H1 (cell line): Measurements from ENCODE around the gene SERPINB13. TPM values are rescaled to one million over a fixed set of nuclear protein-coding genes. Genes with fewer than 3 reads are reported as not detected.

Source experiments
- CTCF ChIA-PET: fragments of 300-600 bp; sonication (Branson Sonifier 250); formaldehyde crosslinking; loops from one replicate; lab custom pipeline; 2021; ENCODE audit not compliant: partially characterized antibody; lab: Charles Lee
- POLR2A ChIA-PET: fragments of 300-600 bp; sonication (Branson Sonifier 250); formaldehyde crosslinking; loops from one replicate; lab custom pipeline; 2021; ENCODE audit warnings: inconsistent platforms; ENCODE audit not compliant: partially characterized antibody; lab: Charles Lee
- DNase-seq, 2 experiments: peaks; one replicate each; pipeline versions ENCODE4 v3.0.0 to v3.0.0-alpha.2; 2010 to 2022; ENCODE audit warnings: low spot score in 2 of 2, low read depth in 1 of 2, mixed read lengths in 1 of 2
- FAIRE-seq: peaks from 2 replicates; lab custom pipeline; 2011; peaks lifted over from hg19 to GRCh38; lab: Jason Lieb, UNC
- H2AFZ ChIP-seq: 2 replicates; pipeline ENCODE4 v1.8.1; 2012; ENCODE audit warnings: low read length, inconsistent platforms
- H2AK5ac ChIP-seq: 2 replicates; pipeline ENCODE4 v1.6.1; 2013; ENCODE audit warnings: low read depth, low read length
- H2BK120ac ChIP-seq: replicated peaks from 2 replicates; pipeline ENCODE3; 2013; ENCODE audit warnings: low read depth, low read length, inconsistent platforms
- H2BK12ac ChIP-seq: 2 replicates; pipeline ENCODE4 v1.6.1; 2013; ENCODE audit warnings: low read depth, low read length
- H2BK15ac ChIP-seq: 2 replicates; pipeline ENCODE4 v1.6.1; 2013; ENCODE audit warnings: low read length
- H2BK20ac ChIP-seq: 2 replicates; pipeline ENCODE4 v1.6.1; 2013; ENCODE audit warnings: low read length
- H2BK5ac ChIP-seq: 2 replicates; pipeline ENCODE4 v1.6.1; 2013; ENCODE audit warnings: low read depth, low read length
- H3K14ac ChIP-seq: 2 replicates; pipeline ENCODE4 v1.6.1; 2013; ENCODE audit warnings: inconsistent platforms; ENCODE audit not compliant: insufficient read length
- H3K18ac ChIP-seq: 2 replicates; pipeline ENCODE4 v1.6.1; 2013; ENCODE audit warnings: low read length; ENCODE audit errors: extremely low read depth
- H3K23ac ChIP-seq: 2 replicates; pipeline ENCODE4 v1.6.1; 2013; ENCODE audit warnings: inconsistent platforms; ENCODE audit not compliant: insufficient read length
- H3K23me2 ChIP-seq: 2 replicates; pipeline ENCODE4 v1.6.1; 2013; ENCODE audit warnings: low read depth, low read length
- H3K27ac ChIP-seq: 2 replicates; pipeline ENCODE4 v1.6.1; 2011; ENCODE audit warnings: low read depth, low read length, inconsistent platforms
- H3K27me3 ChIP-seq, 4 experiments: replicated peaks in 1 of 4; 1 replicate in 1 of 4; 2 replicates in 3 of 4; pipeline versions ENCODE4 v1.6.1 to v1.8.1; 2011 to 2013; ENCODE audit warnings: low read length in 3 of 4, mild to moderate bottlenecking in 3 of 4, inconsistent platforms in 2 of 4, mixed read lengths in 2 of 4, moderate library complexity in 1 of 4; ENCODE audit not compliant: control insufficient read depth in 3 of 4, insufficient read depth in 3 of 4; ENCODE audit errors: extremely low read depth in 1 of 4
- H3K36me3 ChIP-seq, 4 experiments: 2 replicates each; pipeline versions ENCODE4 v1.6.1 to v1.8.1; 2011 to 2013; ENCODE audit warnings: mild to moderate bottlenecking in 4 of 4, low read length in 3 of 4, moderate library complexity in 2 of 4, control low read depth in 1 of 4, inconsistent platforms in 1 of 4; ENCODE audit not compliant: insufficient read depth in 4 of 4, control insufficient read depth in 2 of 4
- H3K4ac ChIP-seq: replicated peaks from 2 replicates; pipeline ENCODE3; 2013; ENCODE audit warnings: low read length, low read depth, mixed read lengths, inconsistent platforms; ENCODE audit not compliant: insufficient read length
- H3K4me1 ChIP-seq, 4 experiments: replicated peaks in 1 of 4; 1 replicate in 1 of 4; 2 replicates in 3 of 4; pipeline versions ENCODE4 v1.6.1 to v1.8.1; 2011 to 2013; ENCODE audit warnings: low read length in 3 of 4, inconsistent platforms in 2 of 4, mixed read lengths in 1 of 4; ENCODE audit not compliant: insufficient read depth in 4 of 4, control insufficient read depth in 3 of 4
- H3K4me2 ChIP-seq, 2 experiments: 2 replicates each; pipeline versions ENCODE4 v1.6.1 to v1.8.1; 2011 to 2013; ENCODE audit warnings: low read depth in 2 of 2, low read length in 2 of 2, control low read depth in 1 of 2, inconsistent platforms in 1 of 2, mild to moderate bottlenecking in 1 of 2; ENCODE audit not compliant: insufficient read depth in 1 of 2
- H3K4me3 ChIP-seq, 4 experiments: fragments of 200-600, 300-600 bp in 1 of 4; sonication (generic), shearing (Covaris generic), sonication (Bioruptor Twin) in 1 of 4; 2 replicates each; pipeline versions ENCODE4 v1.5.1 to v1.8.1; 2011 to 2016; ENCODE audit warnings: low read length in 4 of 4, low read depth in 3 of 4, control low read depth in 2 of 4, inconsistent platforms in 2 of 4, mild to moderate bottlenecking in 2 of 4, mixed read lengths in 1 of 4, moderate library complexity in 1 of 4; ENCODE audit not compliant: insufficient read depth in 2 of 4; ENCODE audit errors: extremely low read depth in 1 of 4
- H3K56ac ChIP-seq: replicated peaks from 2 replicates; pipeline ENCODE3; 2013; ENCODE audit warnings: low read depth, mild to moderate bottlenecking, mixed read lengths, low read length, inconsistent platforms; ENCODE audit not compliant: insufficient read length
- H3K79me1 ChIP-seq: 2 replicates; pipeline ENCODE4 v1.6.1; 2013; ENCODE audit warnings: low read depth, low read length, control low read depth
- H3K79me2 ChIP-seq, 2 experiments: 2 replicates each; pipeline versions ENCODE4 v1.6.1 to v1.8.1; 2012 to 2013; ENCODE audit warnings: low read length in 2 of 2, mild to moderate bottlenecking in 2 of 2, inconsistent platforms in 1 of 2; ENCODE audit not compliant: insufficient read depth in 2 of 2, control insufficient read depth in 1 of 2
- H3K9ac ChIP-seq, 4 experiments: replicated peaks in 1 of 4; 1 replicate in 1 of 4; 2 replicates in 3 of 4; pipeline versions ENCODE4 v1.6.1 to v1.8.1; 2011 to 2013; ENCODE audit warnings: low read depth in 3 of 4, low read length in 3 of 4, control low read depth in 2 of 4, mild to moderate bottlenecking in 2 of 4, moderate library complexity in 2 of 4, inconsistent platforms in 1 of 4; ENCODE audit errors: extremely low read depth in 1 of 4
- H3K9me3 ChIP-seq, 2 experiments: 2 replicates each; pipeline versions ENCODE4 v1.6.1 to v1.8.1; 2012 to 2013; ENCODE audit warnings: mild to moderate bottlenecking in 2 of 2, moderate library complexity in 2 of 2, control low read depth in 1 of 2, inconsistent platforms in 1 of 2, low read depth in 1 of 2, low read length in 1 of 2, mixed read lengths in 1 of 2; ENCODE audit not compliant: insufficient read depth in 2 of 2
- H4K20me1 ChIP-seq, 2 experiments: replicated peaks in 1 of 2; 2 replicates each; pipeline versions ENCODE3 to v1.8.1; 2011 to 2013; ENCODE audit warnings: inconsistent platforms in 2 of 2, low read length in 2 of 2, mild to moderate bottlenecking in 1 of 2; ENCODE audit not compliant: insufficient read depth in 2 of 2, control insufficient read depth in 1 of 2
- H4K5ac ChIP-seq: 2 replicates; pipeline ENCODE4 v1.6.1; 2013; ENCODE audit warnings: low read length, low read depth, mixed read lengths, inconsistent platforms; ENCODE audit not compliant: insufficient read length
- H4K8ac ChIP-seq: 2 replicates; pipeline ENCODE4 v1.8.0; 2013; ENCODE audit warnings: mild to moderate bottlenecking, moderate library complexity, low read length, inconsistent platforms; ENCODE audit not compliant: insufficient read depth; ENCODE audit errors: extremely low read depth
- H4K91ac ChIP-seq: replicated peaks from 2 replicates; pipeline ENCODE3; 2013; ENCODE audit warnings: low read length, mixed read lengths, inconsistent platforms; ENCODE audit not compliant: insufficient read length
- EZH2 ChIP-seq: fragments of 200-600 bp; sonication (generic); IDR thresholded peaks from 2 replicates; pipeline ENCODE4 v1.7.1; 2012; ENCODE audit warnings: low read depth, mild to moderate bottlenecking, moderate library complexity, low read length, inconsistent platforms; ENCODE audit not compliant: severe bottlenecking
- KDM1A ChIP-seq: fragments of 200-600, 300-600 bp; sonication (generic); IDR thresholded peaks from 2 replicates; pipeline ENCODE4 v1.7.1; 2016; ENCODE audit warnings: mild to moderate bottlenecking, low read length, borderline replicate concordance
- RNF2 ChIP-seq: fragments of 200-900, 300-1000 bp; sonication (generic); IDR thresholded peaks from 2 replicates; pipeline ENCODE4 v1.7.1; 2016; ENCODE audit warnings: borderline replicate concordance, low read depth, mild to moderate bottlenecking, antibody characterized with exemption, low read length; ENCODE audit not compliant: poor library complexity, severe bottlenecking; ENCODE audit errors: missing control alignments
- WGBS, 2 experiments: shearing (Covaris generic) in 1 of 2; methylation state at CpG; one replicate each; pipeline versions ENCODE4 v1.1.6 to v1.1.7; 2013 to 2015; ENCODE audit warnings: low lambda C conversion rate in 2 of 2, mixed read lengths in 2 of 2, inconsistent platforms in 1 of 2, low coverage in 1 of 2, missing lambda C conversion rate in 1 of 2; ENCODE audit not compliant: insufficient replicate concordance in 2 of 2, insufficient coverage in 1 of 2, insufficient read length in 1 of 2; ENCODE audit errors: extremely low coverage in 1 of 2, missing lambda C conversion rate in 1 of 2; 5-methylcytosine and 5-hydroxymethylcytosine counted together
- polyA plus RNA-seq, 7 experiments: library from polyadenylated mRNA; depleted of rRNA in 3 of 7; stranded (reverse) in 5 of 7; unstranded in 2 of 7; fragments of >200 nt in 5 of 7; fragments of 200-250 nt in 2 of 7; gene quantifications; 1 replicate in 5 of 7; 2 replicates in 1 of 7; 4 replicates in 1 of 7; pipeline versions ENCODE4 v1.2.1 to v1.2.3, GENCODE V29; 2011 to 2013; ENCODE audit warnings: missing spikeins in 2 of 7, mixed read lengths in 2 of 7
- total RNA-seq: library from RNA; stranded (reverse); fragmentation: NEBNext Ultra II Directional; extraction: Animal tissue kit (Norgen Biotek cat#: 25700); gene quantifications from 2 replicates; pipeline ENCODE4 v1.2.1, GENCODE V29; 2021

The SERPINB13 gene
- total and polyA plus RNA-seq, 2 of the 8 experiments (the other 6 are each of a cell fraction or from before 2014, with no cell fraction given), result not detected

DNA sequence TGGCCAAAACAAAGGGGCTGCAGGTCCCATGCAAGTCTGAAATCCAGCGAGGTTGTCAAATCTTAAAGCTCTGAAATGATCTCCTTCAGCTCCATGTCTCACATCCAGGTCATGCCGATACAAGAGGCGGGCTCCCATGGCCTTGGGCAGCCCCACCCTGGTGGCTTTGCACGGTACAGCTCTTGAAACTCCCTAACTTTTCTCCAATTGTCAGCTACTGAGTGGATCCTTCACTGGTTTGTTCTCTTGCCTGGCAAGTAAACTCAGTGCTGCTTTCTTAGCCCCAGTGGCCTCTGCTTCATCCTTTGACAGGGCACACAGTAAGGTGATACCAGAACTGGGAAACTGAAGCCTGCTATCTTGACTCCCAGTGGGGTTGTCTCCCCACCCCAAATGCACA is 26.3 kb downstream of the SERPINB13 start:
- POLR2A ChIA-PET, result no interaction called here

More for the DNA sequence above, 26.3 kb downstream of the SERPINB13 start:
- H2BK12ac ChIP-seq, result no peak overlapping the region
- H3K36me3 ChIP-seq, result no peaks in the 10 kb centered on the region
- H4K91ac ChIP-seq, result no peak overlapping the region
- no peaks in the 10 kb centered on the region for H3K79me2 ChIP-seq
- CTCF ChIA-PET, result interaction anchor here (1.0 kb wide), 1 partner anchor 92 kb away, joined by 3 read pairs; no protein-coding TSS in a partner anchor
- no peaks in the 10 kb centered on the region for H4K20me1 ChIP-seq
- no peak for DNase-seq
- H3K4me2 ChIP-seq, result no peak overlapping the region
- TF ChIP-seq EZH2, result no peak
- no peak for TF ChIP-seq KDM1A
- TF ChIP-seq RNF2, result no peak
- no peak overlapping the region for H3K18ac ChIP-seq
- FAIRE-seq, result no peak
- no peak overlapping the region for H2AFZ ChIP-seq
- H3K9me3 ChIP-seq, result no peaks in the 10 kb centered on the region
- H2BK5ac ChIP-seq, result no peak overlapping the region
- no peak overlapping the region for H2BK20ac ChIP-seq
- H4K5ac ChIP-seq, result no peak overlapping the region
- no peaks in the 10 kb centered on the region for H3K79me1 ChIP-seq
- H2AK5ac ChIP-seq, result no peak overlapping the region
- no peak overlapping the region for H3K14ac ChIP-seq
- H3K9ac ChIP-seq, result no peak overlapping the region
- H2BK15ac ChIP-seq, result no peak overlapping the region
- no peak overlapping the region for H4K8ac ChIP-seq
- H3K4me3 ChIP-seq, result no peak overlapping the region
- H3K56ac ChIP-seq, result no peak overlapping the region
- no peak overlapping the region for H2BK120ac ChIP-seq
- H3K23ac ChIP-seq, result no peak overlapping the region
- no peaks in the 10 kb centered on the region for H3K27me3 ChIP-seq
- peaks cover 0 to 4% (median 0%) of the 10 kb centered on the region in 4 experiments; a peak in 1 of 7 replicates for H3K4me1 ChIP-seq
- no peaks in the 10 kb centered on the region for H3K23me2 ChIP-seq
- no peak overlapping the region for H3K27ac ChIP-seq
- no peak overlapping the region for H3K4ac ChIP-seq
- 100% methylated on average over 4 of the region's 4 CpGs; no CpG with 5 or more reads in 1 of the 2 experiments for WGBS, 2 experiments
